DMS153 treated with DMSO at 0.1 percent for 48 hours (cell line): ENCODE results near the gene CHRNB1.

Experiments used
- DNase-seq: peaks from one replicate; lab custom pipeline; 2025; ENCODE audit not compliant: unreplicated experiment; lab: John Stamatoyannopoulos, UW

CHRNB1 gene

DNA sequence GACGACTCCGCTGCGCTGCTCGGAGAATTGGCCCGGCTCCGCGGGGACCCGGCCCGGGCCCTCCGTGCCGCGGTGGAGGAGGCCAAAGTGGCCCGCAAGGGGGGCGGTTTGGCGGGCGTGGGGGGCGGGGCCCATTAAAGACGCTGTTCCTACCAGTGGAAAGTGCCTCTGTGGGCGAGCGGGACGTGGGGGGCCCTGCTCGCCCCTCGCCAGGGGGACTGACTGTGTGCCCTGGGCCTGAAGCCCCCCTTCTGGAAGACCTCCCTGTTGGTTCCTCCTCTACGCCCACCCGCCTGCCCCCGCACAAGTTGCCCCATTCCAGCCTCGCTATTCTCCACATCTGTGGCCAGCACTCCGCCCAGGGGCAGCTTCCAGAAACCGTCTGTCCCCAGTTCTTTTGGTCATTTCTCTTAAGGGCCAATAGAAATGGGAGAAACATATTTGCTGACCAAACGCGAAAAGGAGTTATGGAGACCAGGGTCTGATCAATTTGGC lies 7.4 kb upstream of the CHRNB1 start:
- DNase-seq, result no peak

DNA sequence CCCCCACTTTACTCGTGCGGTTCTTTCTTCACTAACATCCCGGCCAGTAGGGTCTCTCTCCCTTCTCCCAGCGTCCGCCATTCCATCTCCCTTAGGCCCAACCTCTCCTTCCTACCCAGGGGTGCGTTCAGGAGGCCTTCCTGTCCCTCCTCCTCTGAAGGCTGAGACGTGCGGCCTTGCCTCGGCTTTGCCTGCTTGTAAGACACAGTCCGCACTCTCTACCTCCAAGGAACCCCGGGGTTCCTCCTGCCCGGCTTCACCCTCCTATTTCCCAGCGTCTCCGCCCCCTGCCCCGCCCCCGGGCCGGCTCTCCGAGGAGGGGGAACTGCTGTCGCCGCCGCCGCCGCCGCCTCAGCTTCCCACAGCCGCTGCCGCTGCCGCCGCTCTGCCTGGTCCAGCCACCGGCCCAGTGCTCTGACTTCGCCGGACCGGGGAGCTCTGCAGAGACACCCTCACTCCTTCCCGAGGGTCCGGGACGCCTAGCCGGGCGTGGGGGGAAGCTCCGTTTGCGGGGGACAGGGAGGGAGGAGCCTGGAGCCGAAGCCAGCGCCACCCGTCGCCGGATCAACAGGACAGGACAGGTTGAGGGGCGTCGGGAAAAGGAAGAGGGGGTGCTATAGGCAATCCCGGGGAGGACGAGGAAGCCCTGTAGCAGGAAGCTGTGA lies 6.8 kb upstream of the CHRNB1 start:
- DNase-seq, result no peak

DNA sequence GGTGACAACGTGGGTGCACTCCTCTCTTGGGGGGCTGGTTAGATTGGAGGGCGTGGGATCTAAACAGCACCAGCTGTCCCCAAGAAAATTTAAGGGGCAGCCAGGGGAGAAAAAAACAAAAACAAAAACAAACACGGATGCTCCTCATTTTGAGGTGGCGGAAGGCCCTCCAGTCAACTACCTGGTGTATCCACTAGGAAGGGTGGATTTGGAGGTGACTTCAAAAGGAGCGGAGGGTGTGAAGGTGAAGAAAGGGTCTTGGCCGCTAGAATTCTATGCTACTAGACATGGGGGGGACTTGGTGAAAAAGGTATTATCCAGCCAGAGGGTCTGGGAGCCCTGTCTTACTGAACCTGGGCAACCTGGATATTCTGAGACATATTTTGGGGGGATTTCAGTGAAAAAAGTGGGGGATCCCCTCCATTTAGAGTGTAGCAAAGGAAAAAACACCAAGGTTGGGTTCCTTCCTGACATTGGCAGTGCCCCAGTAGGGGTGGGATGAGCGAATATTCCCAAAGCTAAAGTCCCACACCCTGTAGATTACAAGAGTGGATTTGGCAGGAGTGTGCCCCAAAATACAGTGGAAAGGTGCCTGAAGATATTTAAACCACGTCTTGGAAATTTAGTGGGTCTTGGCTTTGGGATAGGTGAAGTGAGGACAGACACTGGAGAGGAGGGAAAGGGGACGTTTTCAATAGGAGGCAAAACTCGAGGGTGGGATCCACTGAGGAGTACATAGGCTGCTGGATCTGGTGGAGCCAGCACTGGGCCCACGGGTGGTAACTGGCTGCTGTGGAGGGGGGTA lies 6.0 kb upstream of the CHRNB1 start:
- DNase-seq, result no peak

DNA sequence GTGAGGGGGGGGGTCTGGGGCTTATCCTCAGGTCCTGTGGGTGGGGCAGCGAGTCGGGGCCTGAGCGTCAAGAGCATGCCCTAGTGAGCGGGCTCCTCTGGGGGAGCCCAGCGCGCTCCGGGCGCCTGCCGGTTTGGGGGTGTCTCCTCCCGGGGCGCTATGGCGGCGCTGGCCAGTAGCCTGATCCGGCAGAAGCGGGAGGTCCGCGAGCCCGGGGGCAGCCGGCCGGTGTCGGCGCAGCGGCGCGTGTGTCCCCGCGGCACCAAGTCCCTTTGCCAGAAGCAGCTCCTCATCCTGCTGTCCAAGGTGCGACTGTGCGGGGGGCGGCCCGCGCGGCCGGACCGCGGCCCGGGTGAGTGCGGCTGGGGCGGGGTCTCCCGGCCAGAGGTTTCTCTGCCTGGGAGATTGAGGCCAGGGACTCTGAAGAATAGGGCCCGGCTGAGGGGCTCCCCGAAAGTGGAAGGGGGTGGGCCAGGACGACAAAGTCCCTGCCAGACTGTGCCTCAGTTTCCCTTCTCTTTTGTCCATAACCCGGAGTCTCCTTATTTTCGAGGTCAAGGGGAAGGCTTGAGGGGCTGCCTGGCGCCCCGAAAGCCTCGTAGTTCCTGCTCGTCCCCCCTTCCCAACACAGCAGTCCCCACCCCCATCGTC lies 5.3 kb upstream of the CHRNB1 start, which contains the start of gene FGF11:
TSS of gene FGF11 (plus strand) at position 51 of the 651 bp plus-strand sequence. CDS start at position 160, 109 bp downstream.
- DNase-seq, result no peak

DNA sequence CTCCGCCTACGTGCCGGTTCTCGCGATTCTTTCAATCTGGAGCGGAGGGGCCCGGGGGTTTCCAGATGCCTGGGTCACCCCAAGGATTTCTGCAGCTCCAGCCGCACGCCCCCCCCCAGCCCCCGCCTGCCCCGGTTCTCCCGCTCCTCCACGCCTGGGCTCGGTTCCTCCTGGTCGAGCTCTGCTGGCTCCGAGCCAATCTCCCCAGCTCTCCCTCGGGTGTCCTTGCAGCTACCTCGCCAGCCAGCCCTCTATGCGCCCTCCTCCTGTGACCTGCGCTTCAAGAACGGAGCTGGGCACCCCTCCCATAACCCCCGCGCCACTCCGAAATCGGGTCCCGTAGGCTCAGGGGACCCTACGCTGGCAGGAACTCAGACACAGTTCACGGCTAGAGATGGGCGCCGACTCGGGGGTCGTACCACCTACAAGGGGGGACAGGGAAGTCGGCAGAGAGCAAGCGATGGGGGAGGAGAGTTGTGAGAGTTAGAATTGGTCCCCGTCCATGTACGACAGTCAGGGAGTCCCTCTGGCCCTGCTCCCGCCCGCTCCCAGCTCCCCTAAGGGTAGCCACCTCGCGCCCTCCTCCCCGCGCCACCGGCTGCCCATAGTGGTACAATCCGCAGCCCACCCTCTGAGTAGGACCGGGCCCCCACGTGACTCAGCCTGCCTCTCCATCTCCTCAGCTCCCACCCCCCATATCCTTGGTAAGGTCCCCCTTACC lies 4.6 kb upstream of the CHRNB1 start:
- DNase-seq, result no peak

GRCh38 chr17:7440834-7441195 lies 4.0 kb upstream of the CHRNB1 start:
- DNase-seq, result no peak

GRCh38 chr17:7441266-7441665 lies 3.6 kb upstream of the CHRNB1 start:
- no peak for DNase-seq

DNA sequence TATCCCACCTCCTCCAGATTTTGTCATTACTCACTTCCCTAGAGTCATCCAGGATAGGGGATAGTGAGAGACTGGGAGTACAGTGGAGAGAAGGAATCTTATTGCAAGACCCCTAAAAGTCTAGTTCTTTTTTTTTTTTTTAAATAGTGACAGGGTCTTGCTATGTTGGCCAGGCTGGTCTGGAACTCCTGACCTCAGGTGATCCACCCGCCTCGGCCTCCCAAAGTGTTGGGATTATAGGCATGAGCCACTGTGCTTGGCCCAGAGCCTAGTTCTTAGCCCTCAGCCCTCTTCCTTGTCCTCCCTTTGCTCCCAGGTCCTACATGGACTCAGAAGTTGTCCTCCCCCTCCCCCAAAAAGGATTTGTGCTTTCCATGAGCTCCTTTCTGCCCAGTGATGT lies 2.7 kb upstream of the CHRNB1 start:
- no peak for DNase-seq

GRCh38 chr17:7443499-7444485 lies 1.1 kb upstream of the CHRNB1 start:
- no peak for DNase-seq

- no peak for DNase-seq
Measured at GRCh38 chr17:7445619-7445968, 733 bp downstream of the CHRNB1 start.

GRCh38 chr17:7448461-7448860 lies 3.6 kb downstream of the CHRNB1 start:
- DNase-seq, result no peak

DNA sequence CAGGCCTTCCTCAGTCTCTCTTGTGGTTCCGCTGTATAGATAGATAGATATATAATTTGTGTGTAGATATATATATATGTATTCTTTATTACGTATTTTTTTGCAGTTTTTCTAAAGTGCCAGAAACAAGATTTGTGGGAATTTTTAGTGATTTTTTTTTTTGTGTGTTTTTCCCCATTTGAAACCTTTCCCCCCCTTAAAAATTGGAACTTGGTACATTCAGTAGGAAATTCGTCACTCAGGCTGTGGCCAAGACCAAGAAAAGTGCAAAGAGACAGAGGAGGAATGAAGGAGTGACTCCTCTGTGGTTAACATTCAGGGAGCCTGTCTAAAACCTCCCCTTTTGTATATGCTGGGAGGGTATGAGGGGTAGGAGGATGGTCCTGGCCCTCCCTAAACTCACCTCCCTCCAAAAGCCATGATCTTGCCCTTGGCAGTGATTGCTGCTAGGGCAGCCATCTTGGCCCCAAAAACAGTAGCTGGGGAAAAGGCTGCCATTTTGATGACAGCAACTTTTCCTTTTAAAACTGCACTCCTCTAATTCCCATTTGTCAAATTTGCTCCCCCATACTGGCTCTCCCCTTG lies 15.2 kb downstream of the CHRNB1 start:
- DNase-seq, result no peak

- no peak for DNase-seq
Measured at GRCh38 chr17:7460850-7461660, 16.2 kb downstream of the CHRNB1 start.

DNA sequence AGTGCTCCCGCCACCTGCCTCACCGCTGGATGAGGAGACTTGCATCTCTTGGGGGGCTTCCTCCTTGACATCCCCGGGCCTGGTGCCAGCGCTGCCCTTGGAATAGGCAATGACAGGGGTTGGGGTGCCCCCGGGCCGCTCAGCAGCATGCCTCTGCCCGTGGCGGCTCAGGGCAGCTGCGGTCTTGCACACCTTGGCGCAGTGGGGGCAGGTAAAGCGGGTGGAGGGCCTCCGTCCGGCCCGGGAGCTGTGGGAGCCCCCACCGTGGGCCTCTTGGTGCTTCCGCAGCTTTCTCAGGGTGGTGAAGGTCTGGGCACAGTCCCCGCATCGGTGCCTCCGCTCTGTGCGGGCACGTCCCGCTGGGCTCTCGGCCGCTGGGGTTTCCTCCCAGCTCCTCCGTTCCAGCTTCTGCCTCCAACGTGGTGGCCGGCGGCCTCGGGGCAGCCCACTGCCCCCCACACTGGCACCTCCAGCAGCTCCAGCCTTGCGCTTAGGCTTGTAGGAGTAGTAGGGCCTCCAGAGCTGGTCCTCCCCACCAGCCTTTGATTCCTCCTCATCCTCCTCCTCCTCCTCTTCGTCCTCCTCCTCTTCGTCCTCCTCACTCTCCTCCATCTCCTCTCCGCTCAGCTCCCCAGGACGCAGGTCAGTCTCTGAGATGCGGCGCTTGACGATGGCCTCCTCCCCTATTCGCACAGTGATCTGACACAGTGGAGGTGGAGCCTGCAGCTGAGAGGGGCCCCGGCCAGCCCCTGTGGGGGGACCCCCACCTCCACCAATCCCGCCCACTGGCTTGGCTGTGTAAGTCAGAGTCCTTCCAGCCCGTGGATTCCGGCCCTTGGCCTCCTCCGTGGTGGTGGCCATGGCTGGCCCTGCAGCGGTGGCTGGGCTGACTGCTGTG lies 17.9 kb downstream of the CHRNB1 start:
- DNase-seq, result no peak

DNA sequence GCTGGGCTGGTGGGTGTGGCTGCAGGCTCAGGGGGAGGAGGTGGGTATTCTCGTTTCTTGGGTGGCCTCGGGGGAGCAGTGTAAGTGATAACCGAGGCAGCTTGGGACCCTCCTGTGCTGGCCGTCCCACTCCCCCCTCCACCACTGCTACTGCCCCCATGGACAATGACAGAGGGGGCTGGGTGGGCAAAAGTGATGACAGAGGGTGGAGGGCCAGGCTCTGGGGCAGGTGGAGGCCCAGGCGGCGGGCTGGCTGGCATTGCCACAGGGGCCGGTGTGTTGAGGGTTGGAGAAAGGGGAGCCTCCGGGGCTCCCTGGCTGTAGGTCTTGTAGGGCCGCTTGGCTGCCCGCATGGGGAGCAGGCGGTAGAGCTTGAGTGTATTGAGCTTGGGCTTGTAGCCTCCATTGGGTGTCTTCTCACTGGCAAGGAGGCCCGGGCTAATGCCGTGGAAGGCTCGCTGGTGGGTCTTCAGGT lies 18.5 kb downstream of the CHRNB1 start:
- DNase-seq, result no peak

GRCh38 chr17:7464081-7464480 lies 19.2 kb downstream of the CHRNB1 start:
- DNase-seq, result no peak

- DNase-seq, result no peak
Measured at GRCh38 chr17:7465597-7466275, 20.9 kb downstream of the CHRNB1 start.
